Putamen (tissue), 1 donor: ENCODE measurements around the gene SLC30A2.

ENCODE experiments used
- DNase-seq: peaks from one replicate; pipeline ENCODE4 v3.0.0-alpha.2; 2016; ENCODE audit warnings: low spot score

The SLC30A2 gene

DNA sequence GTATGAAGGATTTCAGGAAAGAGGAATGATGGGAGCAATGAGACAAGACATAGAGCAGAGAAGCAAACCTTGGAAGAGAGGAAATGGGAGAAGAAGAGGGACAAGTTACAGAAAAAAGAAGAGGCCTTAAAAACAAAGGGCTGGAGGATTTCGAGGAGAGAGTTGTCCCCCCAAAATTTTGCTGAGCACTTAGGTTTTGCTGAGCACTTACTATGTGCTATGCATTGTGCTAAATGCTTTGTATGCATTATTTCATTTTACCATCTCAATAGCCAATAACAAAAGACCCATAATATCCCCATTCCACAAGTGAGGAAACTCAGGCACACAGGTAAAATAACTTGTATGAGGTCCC, 24.0 kb upstream of the SLC30A2 start:
- DNase-seq = no peak

DNA sequence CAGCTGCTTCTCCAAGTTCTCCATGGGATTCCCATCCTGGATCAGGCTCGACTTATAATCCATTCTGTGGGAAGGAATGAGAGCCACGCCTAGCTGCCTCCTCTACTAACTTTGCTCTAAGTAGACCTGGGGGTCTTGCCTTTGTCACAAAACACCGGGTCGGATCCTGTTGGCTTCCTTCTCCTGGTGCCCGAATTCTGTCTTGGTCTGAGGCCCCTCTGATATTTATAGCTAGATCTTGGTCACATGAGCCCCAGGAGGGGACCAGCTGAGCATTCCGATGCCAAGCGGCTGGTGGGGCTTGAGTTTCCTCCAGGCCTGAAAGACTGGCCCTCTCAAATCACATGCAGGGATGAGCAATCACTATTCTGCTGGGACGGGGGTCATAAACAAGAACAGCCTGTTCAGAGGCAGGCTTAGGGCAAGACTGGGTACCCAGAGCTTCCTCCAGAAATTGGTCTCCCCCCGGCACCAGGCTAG, 21.6 kb upstream of the SLC30A2 start, which contains the start of gene TRIM63:
TSS of gene TRIM63 (minus strand) at position 199 of the 480 bp plus-strand sequence. CDS start at position 63, 136 bp downstream.
- no peak for DNase-seq

DNA sequence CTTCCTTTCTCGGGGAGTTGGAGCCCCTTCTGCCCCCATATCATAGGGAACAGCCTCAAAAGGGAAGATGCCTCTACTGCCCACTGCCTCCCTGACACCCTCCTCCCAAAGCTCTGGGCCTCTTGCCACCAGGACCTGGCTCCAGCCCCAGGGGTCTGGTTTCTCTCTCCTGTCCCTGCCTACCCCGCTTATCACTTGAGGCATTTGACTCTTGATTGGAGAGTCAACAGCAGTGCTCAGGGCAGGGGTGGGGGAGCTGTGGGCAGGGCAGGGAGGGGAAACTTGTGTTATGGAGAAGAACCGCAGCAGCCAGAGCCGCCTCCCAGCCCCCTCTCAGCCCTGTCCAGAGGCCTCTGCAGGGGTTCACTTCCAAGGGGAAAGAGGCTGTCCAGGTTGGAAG, 20.9 kb upstream of the SLC30A2 start:
- no peak for DNase-seq

DNA sequence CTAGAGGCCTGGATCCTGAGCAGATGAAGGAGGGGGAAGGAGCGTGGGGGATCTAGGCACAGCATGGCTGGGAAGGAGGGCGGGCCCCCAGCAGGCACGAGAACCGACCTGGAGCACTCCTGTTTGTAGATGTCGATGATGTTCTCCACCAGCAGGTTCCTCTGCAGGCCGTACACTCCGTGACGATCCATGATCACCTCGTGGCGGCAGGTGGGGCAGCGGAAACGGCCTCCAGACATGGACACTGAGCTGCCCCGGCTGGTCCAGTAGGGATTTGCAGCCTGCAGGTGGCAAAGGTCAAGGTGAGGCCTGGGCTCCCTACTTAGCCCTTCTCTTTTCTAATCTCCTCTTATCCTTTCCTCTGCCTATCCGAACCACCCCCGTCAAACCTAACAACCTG, 20.2 kb upstream of the SLC30A2 start:
- no peak for DNase-seq

DNA sequence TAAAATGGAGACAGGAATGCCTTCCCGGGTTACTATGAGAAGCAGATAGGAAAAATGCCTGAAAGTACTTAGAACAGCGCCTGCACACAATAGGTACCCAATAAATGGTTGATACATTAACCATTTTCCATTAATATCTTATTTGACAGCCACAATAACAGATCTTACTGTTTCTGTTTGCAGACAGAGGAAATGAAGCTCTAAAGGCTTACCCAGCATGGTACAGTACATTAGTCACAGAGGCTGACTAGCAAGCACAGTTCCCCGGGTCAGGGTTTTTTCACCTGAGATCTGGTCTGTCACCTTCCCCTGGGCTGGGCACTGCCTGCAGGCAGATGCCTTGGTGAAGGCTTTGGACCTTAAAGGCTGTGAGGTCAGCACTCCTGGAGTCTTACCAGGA, 18.6 kb upstream of the SLC30A2 start:
- DNase-seq = no peak

DNA sequence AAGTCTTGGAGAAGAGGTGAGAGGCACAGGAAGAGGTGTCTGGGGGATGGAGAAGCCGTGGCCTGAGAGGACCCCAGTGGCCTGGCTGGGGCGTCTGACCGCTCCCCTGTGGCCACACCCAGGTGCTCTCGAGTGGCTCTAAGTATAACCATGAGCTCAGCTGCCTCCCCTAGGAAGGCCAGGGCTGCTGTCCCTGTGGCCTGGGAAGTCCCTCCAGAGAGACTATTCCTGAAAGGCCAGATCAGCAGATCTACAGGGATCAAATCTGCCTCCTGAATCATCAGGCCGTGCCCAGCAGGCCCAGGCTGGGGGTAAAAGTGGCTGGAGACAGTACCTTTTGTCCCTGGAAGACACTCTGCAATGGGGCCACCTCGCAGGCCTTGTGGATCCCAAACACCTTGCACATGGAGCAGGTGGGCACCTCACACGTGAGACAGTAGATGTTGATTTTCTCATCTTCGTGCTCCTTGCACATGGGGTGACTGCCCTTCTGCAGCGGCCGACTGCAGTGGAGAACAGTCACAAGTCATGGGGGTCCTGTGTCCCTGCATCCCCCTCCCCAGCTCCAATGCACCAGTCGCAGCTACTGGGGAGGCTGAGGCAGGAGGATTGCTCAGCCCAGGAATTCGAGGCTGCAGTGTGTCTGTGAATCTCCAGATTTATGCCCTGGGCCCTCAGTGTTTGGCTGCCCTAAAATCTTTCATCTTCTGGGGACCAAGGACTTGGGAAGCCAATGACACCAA, 15.1 kb upstream of the SLC30A2 start:
- DNase-seq = no peak

DNA sequence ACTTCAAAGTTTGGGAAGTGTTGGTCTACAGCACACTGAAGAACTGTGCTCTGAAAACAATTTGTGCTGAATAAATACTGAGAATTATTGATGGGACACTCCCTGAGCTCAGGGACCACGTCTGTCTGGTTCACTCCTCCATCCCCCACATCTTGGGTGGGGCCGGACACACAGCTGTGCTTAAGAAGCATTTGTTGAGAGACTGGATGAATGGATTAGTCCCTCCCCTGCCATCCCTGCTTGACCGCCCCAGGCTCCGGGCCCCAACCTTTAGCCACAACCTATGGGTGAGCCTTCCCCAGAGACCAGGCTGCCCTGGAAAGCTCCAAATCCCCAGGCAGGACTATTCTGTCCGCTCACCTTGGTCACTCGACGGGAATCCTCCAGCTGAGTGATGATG, 14.0 kb upstream of the SLC30A2 start:
- DNase-seq = no peak

DNA sequence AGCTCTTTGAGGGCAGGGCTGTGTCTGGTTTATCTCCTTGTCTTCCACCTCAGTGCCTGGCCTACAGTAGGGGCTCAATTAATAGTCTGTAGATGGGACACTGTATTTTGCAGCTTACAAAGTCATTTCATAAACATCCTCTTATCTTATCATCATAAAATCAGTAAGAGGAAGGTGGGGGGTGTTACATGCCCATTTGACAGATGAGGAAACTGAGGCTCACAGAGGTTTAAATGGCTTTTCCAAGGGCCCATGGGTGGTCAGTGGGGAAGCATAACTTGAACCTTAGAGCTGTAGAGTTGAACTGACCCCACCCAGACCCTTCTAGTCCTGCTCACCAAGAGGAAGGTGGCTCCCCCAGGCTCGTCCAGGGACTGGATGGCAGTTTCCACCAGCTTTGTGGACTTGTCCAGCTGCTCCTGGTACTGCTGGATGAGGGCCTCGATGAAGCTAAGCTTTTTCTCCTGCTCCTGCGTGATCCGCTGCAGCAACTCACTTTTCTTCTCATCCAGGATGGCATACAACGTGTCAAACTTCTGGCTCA, 12.2 kb upstream of the SLC30A2 start:
- DNase-seq = no peak

DNA sequence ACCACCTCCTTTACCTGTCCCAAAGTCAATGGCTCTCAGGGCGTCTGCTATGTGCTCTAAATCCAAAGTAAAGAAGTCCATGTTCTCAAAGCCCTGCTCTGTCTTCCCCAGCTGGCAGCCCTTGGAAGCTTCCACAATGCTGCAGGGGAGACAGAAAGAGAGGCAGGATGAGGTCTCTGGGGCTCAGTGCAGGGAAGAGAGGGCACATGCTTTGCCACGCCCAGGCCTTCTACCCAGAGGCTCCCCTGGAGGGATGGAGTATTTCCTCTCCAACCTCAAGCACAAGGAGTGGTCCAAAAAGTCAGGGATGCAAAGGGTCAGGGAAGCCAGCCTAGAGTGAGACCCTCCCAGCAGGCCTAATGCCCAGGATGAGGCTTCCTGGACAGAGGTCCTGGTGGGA, 11.3 kb upstream of the SLC30A2 start:
- DNase-seq = no peak

DNA sequence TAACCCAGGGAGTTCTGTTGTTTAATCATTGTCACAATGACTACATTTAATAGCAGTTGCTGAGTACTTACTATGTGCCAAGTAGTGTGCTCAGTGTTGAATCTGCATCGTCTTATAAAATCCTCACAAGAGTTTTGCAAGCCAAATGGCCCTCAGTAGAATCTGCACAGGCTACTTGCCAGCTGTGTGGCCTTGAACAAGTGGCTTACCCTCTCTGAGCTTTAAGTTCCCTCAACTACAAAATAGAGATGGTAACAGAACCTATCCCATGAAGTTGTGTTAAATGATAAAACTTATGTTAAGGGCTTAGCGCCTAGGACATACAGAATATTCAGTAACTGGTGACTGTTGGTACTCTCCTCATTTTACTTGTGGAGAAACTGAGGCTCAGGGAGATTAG, 9.1 kb upstream of the SLC30A2 start:
- no peak for DNase-seq

DNA sequence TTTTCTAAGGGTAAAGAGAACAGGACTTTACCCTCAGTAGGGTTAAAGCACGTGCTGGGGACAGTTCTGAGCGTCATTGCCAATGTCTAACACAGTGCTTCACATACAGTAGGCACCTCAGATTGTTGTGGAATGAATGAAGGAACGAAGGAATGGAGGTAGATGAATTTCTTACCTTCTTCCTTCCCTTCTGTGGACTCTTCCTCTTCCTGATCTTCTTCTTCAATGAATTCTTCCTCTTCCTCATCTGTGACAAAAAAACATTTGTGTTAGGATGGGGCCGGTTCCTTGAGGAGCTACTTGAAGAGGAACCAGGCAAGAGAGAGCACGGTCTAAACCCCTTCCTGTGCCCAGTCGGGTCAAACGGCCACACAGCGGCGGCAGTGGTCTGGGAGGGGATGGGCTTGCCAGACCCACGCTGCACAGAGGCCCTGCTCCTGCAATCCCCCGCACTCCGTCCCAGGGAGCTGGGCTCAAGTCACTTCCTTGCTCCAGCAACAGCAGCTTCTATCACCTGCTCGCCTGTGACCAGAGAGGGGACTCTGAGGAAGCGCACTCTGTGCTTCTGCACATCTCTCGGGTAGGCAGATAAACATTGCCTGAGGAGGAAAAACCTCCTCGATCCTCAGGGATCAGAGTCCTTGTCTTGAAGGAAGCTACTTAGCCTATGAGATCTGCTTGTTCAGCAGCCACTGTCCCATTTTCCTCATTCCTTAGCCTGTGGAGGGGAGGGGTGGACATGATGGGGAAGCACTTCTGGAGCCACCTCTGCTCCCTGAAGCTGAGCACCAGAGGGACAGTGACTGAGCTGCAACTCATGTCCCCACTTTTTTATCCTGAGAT, 8.0 kb upstream of the SLC30A2 start:
- no peak for DNase-seq

DNA sequence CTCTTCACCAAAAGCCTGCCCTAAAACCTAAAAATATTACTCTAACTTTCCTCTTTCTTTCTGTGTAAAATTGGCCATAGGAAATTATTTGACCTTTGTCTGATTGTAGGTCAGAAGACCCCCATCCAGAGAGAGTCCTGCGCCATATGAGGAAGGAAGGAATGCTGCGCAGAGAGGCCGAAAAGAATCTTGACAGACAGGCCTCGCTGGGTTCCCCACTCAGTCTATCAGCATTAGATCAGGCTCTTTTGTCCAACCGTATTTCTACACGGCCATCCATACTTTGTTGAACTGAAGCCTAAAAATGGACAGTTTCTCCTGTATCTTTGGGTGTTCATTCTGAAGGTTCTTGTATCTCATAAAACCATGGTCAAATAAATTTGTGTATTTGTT, 4.3 kb upstream of the SLC30A2 start:
- no peak for DNase-seq

DNA sequence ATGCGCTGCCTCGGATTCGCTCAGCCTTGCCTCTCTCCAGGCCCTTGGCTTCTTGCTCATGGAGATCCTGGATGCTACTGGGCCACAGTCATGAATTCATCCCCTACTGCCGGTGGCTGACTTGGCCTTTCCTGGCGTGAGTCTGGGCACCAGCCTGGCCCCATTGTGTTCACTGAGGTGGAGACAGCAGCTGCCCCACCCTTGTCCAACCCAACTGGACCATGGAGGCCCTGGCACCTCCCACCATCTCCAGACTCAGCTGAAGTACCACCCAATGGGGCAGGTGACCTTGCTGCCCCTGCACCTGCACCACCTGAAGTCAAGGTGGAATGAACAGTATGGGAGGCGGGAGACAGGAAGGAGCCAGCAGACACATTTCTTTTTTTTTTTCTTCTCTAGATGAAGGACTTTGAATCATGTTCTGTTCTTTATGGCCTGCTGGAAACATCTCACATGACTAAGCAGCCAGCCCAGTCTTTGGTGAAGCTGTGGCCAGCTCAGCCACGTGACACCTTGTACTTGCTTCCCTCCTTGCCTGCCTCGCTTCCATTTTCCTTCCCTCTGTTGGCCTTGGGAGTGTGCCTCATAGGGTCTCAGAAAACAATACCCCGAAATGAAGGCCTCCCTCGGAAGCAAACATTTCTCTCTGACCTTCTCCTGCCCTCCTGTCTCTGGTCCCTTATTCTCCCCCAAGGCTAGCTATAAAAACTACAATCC, 3.8 kb upstream of the SLC30A2 start:
- no peak for DNase-seq

DNA sequence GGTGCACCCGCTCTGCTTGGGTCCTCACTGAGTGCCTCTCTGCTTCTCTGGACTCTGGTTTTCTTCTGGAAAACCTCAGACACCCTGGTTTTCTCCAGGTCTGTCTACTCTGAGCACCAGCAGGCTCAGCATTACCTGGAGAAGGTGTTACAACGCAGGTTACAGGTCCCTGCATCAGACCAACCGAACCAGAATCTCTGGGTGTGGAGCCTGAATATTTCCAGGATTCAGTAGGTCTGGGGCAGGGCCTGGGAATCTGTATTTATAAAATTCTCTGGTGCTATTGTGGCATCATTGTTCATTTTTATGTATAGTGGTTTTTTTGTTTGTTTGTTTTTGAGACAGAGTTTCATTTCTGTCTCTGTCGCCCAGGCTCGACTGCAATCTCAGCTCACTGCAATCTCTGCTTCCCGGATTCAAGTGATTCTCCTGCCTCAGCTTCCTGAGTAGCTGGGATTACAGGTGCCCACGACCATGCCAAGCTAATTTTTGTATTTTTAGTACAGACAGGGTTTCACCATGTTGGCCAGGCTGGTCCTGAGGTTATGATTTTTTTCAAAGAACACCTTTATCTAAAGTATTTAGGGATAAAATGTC, 1.5 kb upstream of the SLC30A2 start:
- DNase-seq = no peak

DNA sequence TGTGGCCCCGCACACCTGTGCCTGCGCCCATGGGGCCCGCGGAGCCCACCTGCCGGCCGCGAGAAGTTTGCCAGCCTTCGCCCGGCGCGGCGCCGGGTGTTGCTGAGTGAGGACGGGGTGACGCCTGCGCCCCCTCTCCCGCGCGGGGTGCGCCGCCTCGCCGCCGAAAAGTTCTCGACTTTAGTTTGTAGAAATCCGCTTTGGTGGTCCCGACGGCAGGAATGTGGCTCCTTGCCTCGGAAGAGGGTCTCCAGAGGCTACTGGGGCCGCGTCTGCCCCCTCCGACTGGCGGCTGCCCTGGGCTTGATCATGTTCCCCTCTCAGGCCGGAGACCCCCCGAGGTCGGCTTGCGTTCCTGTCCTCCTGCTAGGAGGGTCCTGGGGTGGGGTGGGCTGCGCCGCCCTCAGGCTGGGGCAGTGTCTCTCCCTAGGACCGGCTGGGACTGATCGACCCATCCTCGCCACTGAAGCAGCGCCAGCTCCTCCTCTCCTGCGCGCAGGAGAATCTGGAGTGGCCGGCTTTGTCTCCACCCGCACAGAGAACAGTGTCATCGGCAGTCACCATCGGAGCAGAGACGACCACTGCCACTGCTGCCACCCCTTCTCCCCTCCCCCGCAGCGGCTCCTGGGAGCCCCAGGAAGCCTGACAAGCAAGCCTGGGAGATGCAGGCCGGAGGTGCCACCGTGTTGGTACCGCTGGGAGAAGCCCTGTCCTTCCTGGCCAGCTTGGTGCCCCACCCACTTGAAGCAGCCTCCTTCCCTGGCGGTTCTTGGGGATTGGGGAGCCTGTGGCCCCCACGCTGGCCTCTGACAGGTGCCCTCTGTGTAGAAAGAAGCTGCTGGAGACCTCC, 553 bp upstream of the SLC30A2 start:
- DNase-seq = no peak

DNA sequence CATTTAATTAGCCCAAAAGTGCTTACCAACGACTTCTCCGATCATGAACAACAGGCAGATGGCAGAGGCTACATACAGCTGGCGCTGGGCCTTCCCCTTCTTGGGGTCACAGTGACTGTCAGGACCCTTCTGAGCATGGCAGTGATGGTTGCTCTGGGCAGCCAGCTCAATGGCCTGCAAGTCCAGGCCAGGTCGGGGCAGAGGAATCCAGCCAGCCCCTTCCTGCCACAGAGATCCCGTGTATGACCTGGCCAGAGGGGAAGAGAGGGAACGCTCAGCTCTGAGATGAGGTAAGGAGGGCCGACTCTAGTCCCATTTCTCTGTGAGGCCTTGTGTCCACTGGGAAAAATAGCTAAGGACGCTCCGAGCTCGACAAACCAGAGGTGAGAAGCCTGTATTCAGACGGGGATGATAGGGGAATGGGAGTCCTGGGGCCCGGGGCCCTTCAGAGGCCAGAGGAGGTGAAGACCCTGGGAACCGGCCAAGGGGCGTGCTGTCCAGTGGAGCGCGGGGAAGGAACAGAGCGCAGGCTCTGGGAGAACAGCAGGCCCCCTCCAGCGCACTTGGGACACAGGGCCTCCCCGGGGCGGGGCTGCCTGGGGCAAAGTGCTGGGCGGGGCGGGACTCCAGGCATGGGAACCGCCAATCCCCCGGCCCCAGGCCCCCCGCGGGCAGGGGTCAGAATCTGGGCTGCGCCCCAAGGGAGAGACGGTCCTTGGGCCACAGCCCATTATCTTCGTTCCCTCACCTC, 772 bp downstream of the SLC30A2 start:
- no peak for DNase-seq

DNA sequence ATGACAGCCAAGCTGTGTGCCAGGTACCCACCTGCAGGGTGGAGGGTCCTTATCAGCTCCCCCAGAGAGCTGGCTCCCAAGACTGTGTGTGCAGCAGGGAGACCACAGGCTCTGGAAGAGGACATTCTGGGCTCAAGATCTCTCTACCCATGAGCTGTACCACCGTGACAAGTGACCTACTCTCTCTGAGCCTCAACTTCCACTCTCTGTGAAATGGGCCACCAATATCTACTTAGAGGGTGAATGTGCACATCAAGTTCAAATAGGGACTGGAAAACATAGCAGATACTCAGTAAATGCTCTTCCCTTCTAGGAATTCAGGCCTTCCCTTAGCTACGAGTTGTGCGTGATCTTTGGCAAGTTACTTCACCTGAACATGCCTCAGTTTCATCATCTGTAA, 1.5 kb downstream of the SLC30A2 start:
- DNase-seq = no peak

DNA sequence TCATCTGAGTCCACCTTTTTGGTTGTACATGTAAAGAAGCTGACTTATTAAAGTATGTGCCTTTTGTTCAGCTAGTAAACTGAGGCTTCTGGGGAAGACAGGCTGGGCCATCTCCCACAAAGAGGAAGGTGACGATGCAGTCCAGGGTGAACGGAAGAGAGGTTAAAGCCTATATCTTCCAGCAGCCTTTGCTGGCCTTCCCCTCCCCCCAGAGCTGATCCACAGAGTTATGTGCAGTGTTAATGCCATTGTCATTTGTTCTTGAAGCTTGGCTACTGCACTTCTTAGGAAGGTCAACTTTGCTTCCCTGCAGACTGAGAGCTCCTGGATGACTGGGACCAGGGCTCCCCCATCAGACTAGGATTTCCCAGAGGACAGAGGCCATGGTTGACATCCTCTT, 2.2 kb downstream of the SLC30A2 start:
- DNase-seq = no peak

DNA sequence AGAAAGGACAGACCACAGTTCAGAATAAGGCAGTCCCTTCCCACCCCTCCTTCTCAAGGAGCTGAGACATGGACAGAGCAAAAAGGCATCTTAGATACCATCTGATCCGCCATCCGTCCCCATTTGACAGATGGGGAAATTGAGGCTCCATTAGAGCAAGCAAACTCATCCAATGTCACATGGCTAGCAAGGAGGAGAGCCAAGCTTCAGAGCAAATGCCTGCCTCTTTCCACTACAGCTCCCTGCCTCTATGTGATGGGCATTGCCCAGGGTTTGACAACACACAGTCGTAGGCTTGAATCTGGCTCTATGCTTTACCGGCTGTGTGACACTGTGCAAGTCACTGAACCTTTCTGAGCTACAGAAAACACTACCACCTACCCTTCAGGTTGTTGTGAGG, 3.9 kb downstream of the SLC30A2 start:
- no peak for DNase-seq

DNA sequence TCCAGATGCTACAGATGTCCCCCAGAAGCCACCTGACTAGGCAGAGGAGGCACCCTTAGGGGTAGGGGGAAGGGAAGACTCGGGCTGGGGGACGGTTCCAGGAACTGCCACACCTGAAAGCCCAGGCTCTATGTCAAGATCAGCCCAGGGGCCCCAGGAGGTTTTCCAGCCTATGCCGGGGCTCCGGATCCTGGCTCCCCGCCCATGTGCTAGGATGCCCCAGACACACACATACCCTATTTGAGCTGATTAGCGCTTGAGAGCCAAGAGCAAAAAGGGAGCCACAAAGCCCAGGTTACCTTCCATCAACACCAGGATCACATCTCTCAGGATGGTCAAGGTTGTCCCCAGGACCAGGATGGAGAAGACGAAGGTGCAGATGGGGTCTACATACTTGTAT, 4.5 kb downstream of the SLC30A2 start:
- DNase-seq = no peak
